GM18520 (cell line): ENCODE measurements around the gene SYNGR3.

Experiments used
- ATAC-seq: cut with Tn5 transposase; IDR thresholded peaks from one replicate; pipeline ENCODE4 v1.9.1; 2021; ENCODE audit not compliant: unreplicated experiment

SYNGR3 gene

DNA sequence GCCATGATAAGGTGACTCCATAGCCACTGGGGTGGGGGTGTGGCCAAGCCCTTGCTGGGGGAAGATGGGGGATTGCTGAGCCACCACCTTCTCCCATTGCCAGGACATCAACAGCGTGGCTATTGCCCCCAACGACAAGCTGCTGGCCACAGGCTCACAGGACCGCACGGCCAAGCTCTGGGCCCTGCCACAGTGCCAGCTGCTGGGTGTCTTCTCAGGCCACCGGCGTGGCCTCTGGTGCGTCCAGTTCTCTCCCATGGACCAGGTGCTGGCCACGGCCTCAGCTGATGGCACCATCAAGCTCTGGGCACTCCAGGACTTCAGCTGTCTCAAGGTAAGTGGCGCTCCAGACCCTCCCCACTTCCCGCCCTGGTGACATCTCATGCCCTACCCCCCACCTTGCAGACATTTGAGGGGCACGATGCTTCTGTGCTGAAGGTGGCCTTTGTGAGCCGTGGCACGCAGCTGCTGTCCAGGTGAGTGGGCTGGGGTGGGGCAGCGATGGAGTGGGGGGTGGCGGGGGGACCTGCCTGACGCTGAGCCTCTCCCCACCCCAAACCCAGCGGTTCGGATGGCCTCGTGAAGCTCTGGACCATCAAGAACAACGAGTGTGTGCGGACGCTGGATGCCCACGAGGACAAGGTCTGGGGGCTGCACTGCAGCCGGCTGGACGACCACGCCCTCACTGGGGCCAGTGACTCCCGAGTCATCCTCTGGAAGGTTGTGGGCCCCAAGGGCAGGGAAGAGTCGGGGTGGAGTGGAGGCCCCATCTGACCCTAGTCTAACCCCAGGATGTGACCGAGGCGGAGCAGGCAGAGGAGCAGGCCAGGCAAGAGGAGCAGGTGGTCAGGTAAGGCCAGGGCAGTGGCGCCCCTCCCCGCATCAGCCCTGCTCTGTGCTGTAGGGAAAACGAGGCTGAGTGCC lies 12.6 kb upstream of the SYNGR3 start:
- no peak for ATAC-seq

DNA sequence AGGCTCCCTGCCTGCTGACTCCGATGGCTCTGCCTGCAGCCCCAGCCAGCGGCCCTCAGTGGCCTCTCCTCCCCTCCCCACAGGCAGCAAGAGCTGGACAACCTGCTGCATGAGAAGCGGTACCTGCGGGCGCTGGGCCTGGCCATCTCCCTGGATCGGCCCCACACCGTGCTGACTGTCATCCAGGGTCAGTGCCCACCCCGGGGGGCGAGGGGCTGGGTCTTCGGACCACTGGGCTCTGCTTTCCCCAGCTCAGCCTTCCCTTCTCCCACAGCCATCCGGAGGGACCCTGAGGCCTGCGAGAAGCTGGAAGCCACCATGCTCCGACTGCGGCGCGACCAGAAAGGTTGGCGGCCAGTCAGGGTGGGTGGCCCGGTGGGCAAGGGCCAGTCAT lies 11.9 kb upstream of the SYNGR3 start:
- no peak for ATAC-seq

DNA sequence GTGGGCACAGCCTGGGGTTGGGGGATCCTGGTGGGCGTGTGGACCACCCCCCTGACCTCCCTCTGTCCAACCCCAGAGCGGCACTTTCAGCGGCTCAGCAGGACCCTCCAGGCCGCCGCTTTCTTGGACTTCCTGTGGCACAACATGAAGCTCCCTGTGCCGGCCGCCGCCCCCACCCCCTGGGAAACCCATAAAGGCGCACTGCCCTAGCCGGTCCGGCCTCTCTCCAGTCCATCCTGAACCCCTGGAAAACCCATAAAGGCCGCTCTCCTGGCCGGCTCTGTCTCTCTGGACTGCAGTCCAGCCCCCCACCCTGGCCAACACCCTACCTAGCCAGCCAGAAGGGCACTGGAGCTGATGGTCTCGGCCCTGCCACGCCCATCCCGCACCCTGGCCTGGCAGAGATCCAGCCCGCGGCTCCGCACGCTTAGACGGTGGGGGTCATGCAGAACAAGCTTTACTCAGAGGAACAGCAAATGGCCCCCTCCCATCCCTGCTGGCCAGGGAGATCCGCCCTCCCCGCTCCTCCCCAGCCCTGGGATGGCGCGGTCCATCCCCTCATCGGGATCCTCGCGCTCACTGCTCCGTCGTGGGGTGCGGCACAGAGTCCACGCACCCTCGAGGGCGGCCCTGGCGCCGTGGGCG lies 11.2 kb upstream of the SYNGR3 start:
- ATAC-seq = no peak

DNA sequence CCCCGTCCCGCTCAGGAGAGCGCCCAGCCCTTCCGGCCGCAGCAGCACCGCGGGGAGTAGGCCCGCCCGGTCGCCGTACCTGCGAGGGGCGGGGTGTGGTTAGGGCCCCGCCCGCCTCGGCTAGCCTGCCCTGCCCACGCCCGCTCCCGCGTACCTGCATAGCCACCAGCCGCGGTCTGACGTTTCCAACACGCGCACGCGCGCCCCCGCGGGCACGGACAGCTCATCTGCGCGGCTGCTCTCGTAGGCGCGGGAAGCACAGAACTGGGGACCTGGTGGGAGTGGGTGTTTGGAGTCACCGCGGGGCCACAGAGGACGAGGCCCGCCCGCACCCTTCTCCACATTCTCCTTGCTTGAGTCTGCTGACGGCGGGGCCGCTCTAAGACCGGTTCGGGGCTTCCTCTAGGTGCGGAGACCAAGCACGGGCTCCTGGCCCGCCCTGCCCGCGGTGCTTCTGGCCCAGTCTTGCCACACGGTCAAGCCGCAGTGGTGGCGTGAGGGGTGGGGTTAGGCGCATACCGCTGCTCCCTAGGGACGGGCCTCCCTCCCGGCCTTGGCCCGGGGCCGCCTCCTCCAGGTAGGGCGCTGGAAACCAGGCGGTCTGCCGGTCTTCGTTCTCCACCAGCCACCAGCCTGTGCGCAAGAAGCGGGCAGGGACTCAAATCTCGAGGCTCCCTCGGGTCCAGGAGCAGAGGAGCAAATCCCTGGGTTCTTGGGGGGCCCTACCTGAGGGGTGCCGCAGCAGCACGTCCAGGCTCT lies 10.3 kb upstream of the SYNGR3 start:
- ATAC-seq = no peak

DNA sequence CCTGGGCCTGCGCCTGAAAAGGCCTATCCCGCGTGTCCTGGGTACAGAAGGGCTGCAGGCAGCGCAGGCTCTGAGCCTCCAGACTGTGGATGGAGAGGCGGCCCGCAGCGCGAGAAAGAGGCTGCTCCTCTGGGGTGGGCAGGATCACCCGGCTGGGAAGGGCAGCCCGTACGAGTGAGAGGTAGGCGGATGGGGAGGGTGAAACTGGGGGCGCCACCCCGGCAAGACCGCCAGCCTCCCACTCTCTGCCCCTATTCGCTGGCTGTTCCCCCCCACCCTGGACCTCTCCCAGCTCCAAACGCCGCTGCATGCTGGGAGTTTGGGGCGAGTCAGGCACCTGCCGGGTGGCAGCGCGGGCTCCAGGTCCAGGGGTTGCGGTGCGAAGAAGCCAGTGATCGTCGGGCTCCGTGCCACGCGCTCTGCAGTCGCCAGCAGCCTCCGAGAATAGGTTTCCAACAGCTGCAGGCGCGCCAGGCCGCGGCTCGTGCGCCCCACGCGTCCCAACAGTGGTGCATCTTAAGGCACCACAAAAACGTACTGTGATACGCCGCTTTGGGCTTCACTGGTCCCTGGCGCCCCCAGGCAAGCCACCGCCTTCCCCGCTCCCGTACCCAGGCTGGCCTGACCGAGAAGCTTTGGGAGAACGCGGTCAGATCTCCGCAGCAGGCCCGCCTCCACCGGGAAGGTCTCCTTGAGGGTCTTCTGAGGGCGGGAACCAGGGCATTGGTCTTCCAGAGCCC lies 9.6 kb upstream of the SYNGR3 start:
- ATAC-seq = no peak

DNA sequence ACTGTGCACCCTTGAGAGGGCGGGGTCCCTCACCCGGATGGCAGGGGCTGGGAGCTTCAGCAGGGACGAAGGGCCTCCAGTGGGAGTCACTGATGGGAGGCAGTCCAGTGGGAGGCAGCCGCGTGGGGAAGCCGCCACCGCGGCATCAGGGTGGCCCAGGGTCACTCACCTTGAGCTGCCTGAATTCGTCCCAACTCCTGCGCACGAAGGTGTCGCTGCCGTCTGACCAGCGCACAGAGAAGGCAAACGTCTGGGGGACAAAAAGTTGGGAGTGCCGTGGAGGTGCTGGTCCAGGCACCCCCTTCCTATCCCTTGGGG lies 9.0 kb upstream of the SYNGR3 start:
- ATAC-seq = no peak

DNA sequence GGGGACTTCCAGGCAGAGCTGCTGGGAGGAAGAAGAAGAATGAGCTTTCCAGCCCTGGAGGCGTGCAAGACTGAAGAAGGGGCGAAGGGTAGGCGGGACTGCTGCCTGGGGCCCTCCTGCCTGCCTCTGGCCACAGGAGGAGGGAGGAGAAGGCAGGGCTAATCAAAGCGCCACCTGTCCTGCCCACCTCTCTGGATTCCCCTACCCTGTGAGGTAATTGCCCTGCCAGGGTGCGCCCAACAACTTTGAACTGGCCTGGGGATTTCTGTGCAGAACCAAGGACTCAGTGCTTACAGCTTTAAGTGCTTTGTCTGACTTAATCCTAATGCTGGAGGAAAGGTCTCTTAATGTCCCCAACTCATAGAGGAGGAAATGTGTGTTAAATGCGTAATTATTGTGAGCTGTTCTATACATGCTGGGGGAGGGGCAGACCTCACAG lies 8.4 kb upstream of the SYNGR3 start, which contains the start of gene NOXO1:
NOXO1 (minus strand) TSS at position 72 of the 439 bp plus-strand sequence. CDS start 290 bp downstream, outside the sequence.
- ATAC-seq = no peak

DNA sequence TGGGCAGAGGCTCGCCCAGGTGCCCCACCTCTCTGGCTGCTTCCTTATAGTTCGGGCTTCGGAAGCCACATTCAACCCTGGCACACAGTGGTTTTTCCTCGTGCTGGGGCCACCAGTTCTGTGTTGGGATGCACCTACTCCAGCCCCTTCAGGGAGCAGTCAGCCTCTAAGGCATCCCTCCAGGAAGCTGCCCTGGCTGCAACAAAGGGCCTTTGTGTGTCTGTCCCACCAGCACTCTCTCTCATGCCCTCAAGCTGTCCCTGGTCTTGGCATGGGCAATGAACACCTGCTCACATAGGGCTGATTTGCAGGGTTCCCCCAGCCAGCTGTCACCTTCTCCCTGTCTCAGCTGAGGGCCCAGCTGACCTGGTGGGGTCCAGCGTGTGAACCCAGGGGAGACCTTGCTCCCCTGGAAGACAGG lies 7.7 kb upstream of the SYNGR3 start:
- no peak for ATAC-seq

DNA sequence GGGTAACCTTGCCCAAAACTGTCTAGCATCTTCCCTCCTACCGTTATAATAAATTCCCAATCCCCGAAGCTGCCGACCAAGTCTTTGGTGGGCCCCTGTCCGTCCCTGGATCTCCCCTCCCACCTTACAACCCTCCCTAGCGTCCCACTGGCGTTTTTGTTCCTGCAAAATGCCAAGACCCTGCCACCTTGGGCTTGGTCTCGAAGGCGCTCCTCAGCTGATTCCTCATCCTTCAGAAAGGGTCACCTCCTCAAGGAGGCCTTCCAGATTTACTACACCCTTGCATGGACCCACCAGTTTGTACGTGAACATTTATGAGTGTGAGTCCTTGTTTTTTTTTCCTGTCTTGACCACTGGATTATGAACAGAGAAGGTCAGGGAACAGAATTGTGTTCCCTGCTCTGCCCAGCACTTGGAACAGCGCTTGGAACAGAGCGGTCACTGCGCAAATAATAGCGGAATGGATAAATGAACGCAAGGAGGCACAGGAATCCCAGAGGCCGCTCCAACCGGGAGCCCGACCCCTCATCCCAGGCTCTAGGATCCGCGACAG lies 6.7 kb upstream of the SYNGR3 start:
- ATAC-seq = no peak

DNA sequence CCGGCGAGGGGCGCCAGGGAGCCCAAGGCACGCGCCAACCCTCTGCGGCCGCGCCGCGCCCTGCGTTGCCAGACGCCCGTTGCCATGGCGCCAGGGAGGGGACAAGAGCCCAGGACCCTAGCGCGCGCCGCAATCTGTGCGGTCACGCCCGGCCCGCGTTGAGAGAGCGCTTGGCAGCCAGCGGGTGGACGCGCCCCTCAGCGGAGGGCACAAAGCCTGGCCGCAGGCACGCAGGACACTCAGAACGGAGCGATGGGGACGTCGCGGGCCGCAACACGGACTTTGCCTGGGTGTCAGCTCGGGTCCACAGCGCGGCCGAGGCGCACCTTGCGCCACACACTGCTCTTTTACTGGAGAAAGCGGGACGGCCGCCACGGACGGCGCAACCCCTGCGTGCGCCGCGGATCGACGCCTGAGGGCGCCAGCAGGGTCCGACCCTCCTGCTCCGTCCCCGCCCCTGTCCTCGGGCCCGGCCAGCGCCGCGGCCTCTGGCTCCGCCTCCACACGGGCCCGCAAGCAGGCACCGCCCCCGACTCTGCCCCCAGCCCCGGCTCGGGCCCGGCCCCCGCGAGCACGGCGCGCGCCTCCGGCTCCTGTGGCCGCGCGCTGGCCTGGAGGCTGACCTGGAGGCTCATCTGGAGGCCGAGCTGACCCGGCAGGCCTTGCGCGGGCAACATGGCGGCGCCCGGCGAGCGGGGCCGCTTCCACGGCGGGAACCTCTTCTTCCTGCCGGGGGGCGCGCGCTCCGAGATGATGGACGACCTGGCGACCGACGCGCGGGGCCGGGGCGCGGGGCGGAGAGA lies 6.0 kb upstream of the SYNGR3 start, which contains the start of gene GFER:
GFER (plus strand) TSS at position 650 of the 803 bp plus-strand sequence; CDS start at position 676, 26 bp downstream.
- ATAC-seq = peak; percentile 75

DNA sequence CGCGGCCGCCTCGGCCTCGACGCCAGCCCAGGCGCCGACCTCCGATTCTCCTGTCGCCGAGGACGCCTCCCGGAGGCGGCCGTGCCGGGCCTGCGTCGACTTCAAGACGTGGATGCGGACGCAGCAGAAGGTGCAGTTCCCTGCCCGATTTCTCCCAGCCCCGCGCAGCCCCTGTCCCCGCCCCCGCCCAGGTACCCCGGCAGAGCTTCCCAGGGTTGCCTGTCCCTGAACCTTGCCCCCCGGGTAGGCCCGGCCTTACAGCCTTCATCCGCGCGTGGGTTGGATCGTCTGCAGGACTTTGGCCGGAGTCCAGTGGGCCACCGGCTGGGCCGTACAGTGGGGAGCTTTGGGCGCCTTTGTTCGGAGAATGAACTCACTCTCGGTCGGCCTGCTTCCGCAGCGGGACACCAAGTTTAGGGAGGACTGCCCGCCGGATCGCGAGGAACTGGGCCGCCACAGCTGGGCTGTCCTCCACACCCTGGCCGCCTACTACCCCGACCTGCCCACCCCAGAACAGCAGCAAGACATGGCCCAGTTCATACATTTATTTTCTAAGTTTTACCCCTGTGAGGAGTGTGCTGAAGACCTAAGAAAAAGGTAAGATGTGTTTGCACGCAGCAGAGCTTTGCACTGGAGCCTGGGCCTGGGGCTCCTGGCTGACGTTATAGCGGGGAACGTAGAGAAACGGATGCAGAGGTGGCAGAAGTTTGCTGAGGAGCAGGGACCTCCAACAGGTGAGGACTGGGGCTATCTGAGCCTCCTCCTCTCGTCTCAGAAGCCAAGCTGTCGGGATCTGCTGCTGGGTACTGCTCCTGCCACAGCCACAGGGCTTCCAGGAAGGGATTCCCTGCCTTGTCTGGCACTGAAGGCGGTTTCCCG lies 5.2 kb upstream of the SYNGR3 start:
- peak; percentile 1 for ATAC-seq

DNA sequence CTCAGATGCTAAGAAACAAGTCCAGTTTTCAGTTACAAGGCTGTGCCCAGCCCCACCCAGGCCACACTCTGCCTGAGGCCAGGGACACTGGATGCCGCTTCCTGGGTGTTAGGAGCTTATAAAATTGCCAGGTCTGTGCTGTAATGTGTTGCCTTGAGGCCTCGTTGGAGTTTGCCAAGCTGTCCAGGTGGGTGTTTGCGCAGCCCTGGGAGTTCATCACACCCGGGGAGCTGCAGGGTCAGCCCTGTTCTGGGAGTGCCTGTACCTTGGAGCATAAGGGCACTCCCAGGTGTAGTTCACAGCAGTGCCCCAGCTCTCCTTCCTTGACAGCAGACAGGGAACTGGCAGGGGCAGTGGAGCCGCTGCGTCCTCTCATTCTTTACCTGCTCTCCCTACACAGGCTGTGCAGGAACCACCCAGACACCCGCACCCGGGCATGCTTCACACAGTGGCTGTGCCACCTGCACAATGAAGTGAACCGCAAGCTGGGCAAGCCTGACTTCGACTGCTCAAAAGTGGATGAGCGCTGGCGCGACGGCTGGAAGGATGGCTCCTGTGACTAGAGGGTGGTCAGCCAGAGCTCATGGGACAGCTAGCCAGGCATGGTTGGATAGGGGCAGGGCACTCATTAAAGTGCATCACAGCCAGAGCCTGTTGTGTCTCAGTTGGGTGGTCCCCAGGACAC lies 4.2 kb upstream of the SYNGR3 start:
- ATAC-seq = no peak

DNA sequence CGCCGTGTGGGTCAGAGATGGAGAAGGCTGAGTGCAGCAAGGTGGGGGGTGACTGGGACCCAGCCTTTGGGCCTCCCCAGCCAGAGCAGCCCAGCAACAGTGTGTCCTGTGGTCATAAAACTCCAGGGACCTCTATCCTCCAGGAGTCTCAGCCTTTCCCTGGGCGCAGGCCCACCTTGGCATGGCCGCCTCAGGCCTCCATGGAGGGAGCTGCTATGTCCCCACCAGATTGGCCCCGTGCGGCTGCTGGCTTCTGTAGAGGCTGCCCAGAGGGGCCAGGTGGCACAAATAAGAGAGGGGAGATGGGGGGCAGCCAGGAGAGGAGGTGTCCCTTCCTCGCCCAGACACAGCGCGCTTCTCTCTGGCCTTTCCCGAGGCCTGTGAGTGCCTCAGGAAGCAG lies 2.6 kb upstream of the SYNGR3 start:
- no peak for ATAC-seq

DNA sequence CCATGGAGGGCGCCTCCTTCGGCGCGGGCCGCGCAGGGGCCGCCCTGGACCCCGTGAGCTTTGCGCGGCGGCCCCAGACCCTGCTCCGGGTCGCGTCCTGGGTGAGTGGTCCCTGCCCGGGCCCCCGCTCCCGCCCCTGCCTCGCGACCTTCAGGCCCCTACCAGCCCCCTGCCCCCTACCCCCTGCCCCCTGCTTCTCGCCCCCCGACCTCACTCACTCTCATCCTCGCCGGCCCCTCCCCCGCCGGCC lies 256 bp downstream of the SYNGR3 start:
- ATAC-seq = no peak

DNA sequence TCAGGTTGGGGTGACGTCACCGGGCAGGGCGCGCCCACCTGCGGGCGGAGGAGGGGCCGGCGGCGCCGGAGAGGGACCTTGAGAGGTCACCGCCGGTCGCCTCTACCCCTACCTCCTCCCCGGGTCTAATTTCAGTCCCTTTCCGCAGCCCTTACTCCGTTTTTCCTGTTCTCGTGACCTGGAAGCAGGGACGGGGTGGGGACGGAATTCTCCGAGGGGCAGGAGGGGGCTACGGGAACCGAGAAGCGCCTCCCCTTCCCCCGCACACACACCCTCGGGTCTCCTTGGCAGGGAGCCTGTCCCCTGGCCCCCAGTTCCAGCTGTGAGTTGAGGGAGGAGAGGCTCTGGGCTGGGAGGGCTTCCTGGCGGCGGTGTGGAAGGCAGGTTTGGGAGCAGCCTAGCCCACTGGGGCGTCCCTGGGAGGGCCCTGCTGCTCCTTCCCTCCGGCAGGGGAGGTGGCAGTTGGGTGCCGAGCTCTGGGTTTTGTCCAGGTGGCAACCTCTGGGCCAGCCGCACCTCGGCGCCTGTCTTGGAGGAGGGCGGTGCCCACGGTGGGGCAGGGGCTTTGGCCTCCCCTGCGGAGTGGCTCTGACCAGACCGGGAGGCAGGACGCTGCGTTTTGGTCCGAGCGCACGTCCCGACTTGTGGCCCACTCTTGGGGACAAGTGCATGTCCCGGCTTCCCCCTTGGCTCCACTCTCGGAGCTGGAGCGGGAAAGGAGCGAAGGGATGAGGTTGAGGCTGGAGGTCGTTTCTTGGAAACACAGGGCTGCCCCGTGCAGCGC lies 773 bp downstream of the SYNGR3 start:
- no peak for ATAC-seq

DNA sequence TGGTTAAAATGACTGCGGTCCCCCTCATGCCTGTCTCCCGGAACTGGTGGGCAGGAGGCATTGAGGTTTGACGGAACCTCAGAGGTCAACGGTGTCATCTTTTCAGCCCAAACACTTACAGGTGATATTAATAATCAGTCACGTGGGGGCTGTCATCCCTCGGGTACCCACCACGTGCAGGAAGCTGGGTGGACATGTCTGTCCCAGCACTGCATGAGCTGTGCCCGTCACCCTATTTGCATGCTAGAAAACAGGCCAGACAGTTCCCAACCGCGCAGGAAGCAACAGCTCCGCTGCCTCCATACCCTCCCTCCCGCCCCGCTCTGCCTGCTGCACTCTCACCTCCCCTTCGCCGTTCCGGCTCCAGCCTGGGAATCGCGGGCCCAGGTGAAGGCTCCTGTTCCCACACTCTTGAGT lies 1.4 kb downstream of the SYNGR3 start:
- ATAC-seq = peak; percentile 35

DNA sequence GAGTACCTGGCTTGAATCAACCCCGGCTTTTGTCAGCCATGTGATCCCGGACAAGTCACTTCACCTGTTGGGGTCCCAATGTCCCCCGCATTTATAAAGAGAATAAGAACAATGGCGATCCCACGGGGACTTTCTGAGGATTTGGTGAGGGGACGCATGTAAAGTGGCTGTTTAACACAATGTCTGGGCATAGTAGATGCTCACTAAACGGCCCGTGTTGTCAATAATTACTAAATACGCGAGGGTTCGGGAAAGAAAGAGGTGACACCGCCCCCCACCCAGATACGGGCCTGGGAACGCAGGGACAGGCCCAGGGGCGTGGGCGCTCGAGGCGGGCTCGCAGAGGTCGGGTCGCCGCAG lies 1.8 kb downstream of the SYNGR3 start:
- no peak for ATAC-seq
